ENCODE measurements around the gene MAML3. TPM values are rescaled to one million over a fixed set of nuclear protein-coding genes. Genes with fewer than 3 reads are reported as not detected.

MAML3 gene
- total RNA-seq, 2 donors from 2014 or later, result 29.2 to 32.2 TPM

GRCh38 chr4:139834981-139835391 lies 319.0 kb downstream of the MAML3 start:
- Histone ChIP-seq H3K27ac (ENCODE audit: low read depth, low read length) (no peak overlapping the region), H3K27me3 (ENCODE audit: control insufficient read depth, insufficient read depth, low read length, poor library complexity, severe bottlenecking) (no peaks in the 10 kb centered on the region), H3K4me1 (ENCODE audit: control insufficient read depth, insufficient read depth, low read length) (no peaks in the 10 kb centered on the region), H3K4me3 (ENCODE audit: low read length) (no peak overlapping the region), H3K9ac (ENCODE audit: extremely low read depth, low read length, poor library complexity, severe bottlenecking) (no peak overlapping the region), H3K36me3 (ENCODE audit: control insufficient read depth, insufficient read depth, low read length) (peaks cover 43% of the 10 kb centered on the region), H3K9me3 (ENCODE audit: control insufficient read depth, low read length) (no peaks in the 10 kb centered on the region)
- Mint-ChIP-seq H3K27me3 (ENCODE audit: insufficient read depth) (no peaks in the 10 kb centered on the region), H3K36me3 (ENCODE audit: low read depth) (peaks cover 16% of the 10 kb centered on the region), H3K4me3 (no peak overlapping the region), H3K27ac (no peak overlapping the region), H3K4me1 (peaks cover 47% of the 10 kb centered on the region), H3K9me3 (no peaks in the 10 kb centered on the region)
- TF ChIP-seq, protein P1, sequence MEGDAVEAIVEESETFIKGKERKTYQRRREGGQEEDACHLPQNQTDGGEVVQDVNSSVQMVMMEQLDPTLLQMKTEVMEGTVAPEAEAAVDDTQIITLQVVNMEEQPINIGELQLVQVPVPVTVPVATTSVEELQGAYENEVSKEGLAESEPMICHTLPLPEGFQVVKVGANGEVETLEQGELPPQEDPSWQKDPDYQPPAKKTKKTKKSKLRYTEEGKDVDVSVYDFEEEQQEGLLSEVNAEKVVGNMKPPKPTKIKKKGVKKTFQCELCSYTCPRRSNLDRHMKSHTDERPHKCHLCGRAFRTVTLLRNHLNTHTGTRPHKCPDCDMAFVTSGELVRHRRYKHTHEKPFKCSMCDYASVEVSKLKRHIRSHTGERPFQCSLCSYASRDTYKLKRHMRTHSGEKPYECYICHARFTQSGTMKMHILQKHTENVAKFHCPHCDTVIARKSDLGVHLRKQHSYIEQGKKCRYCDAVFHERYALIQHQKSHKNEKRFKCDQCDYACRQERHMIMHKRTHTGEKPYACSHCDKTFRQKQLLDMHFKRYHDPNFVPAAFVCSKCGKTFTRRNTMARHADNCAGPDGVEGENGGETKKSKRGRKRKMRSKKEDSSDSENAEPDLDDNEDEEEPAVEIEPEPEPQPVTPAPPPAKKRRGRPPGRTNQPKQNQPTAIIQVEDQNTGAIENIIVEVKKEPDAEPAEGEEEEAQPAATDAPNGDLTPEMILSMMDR (conservative IDR thresholded peaks at IDR 0.05), result no peak
- 97 to 100% methylated on average over 1 to 2 of the region's 2 CpGs for WGBS, 2 experiments (ENCODE audit: insufficient coverage in 1 of 2, insufficient read length in 1 of 2)
- DNase-seq, result no peak

DNA sequence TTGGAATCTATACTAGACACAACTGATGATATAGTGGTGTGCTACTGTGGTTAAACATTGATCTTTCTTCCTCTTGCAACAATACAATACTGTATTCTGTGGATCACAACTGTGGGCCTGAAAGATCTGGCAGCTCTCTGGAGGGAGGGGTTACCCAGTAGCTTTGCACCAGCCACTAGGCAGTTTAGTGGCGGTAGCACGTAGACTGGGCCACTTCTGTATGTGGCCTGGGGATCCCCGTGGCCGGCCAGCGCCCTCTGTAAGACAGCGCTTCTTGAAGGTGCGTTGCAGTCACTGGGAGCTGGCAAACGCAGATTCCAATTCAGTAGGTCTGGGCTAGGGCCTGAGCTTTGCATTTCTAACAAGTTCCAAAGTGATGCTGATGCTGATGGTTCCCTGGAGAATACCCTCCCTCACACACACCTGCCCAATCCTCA lies 319.7 kb downstream of the MAML3 start:
- peaks cover 40% of the 10 kb centered on the region for H3K4me1 Mint-ChIP-seq
- no peak overlapping the region for H3K27ac Mint-ChIP-seq
- peaks cover 17% of the 10 kb centered on the region for H3K36me3 Mint-ChIP-seq (ENCODE audit: low read depth)
- Histone ChIP-seq H3K9me3 (ENCODE audit: control insufficient read depth, low read length) (no peaks in the 10 kb centered on the region), H3K36me3 (ENCODE audit: control insufficient read depth, insufficient read depth, low read length) (peaks cover 41% of the 10 kb centered on the region), H3K4me1 (ENCODE audit: control insufficient read depth, insufficient read depth, low read length) (no peaks in the 10 kb centered on the region), H3K4me3 (ENCODE audit: low read length) (no peak overlapping the region), H3K27me3 (ENCODE audit: control insufficient read depth, insufficient read depth, low read length, poor library complexity, severe bottlenecking) (no peaks in the 10 kb centered on the region), H3K9ac (ENCODE audit: extremely low read depth, low read length, poor library complexity, severe bottlenecking) (no peak overlapping the region), H3K27ac (ENCODE audit: low read depth, low read length) (peak overlapping the region; percentile 22)
- peak; percentile 63 for DNase-seq
- H3K4me3 Mint-ChIP-seq, result no peak overlapping the region
- whole genome bisulfite sequencing, 2 experiments (ENCODE audit: insufficient coverage in 1 of 2, insufficient read length in 1 of 2), result 91 to 93% methylated on average over 6 to 8 of the region's 8 CpGs
- no peaks in the 10 kb centered on the region for H3K9me3 Mint-ChIP-seq
- TF ChIP-seq, protein P1 (conservative IDR thresholded peaks at IDR 0.05), result no peak
- no peaks in the 10 kb centered on the region for H3K27me3 Mint-ChIP-seq (ENCODE audit: insufficient read depth)

- 88% methylated on average over 19 to 21 of the region's 21 CpGs for WGBS, 2 experiments (ENCODE audit: insufficient coverage in 1 of 2, insufficient read length in 1 of 2)
- peaks cover 15% of the 10 kb centered on the region for H3K36me3 Mint-ChIP-seq (ENCODE audit: low read depth)
- H3K4me3 Mint-ChIP-seq, result no peak overlapping the region
- Histone ChIP-seq H3K4me3 (ENCODE audit: low read length) (no peak overlapping the region), H3K27ac (ENCODE audit: low read depth, low read length) (peak overlapping the region; percentile 73), H3K4me1 (ENCODE audit: control insufficient read depth, insufficient read depth, low read length) (no peaks in the 10 kb centered on the region), H3K9ac (ENCODE audit: extremely low read depth, low read length, poor library complexity, severe bottlenecking) (no peak overlapping the region), H3K9me3 (ENCODE audit: control insufficient read depth, low read length) (no peaks in the 10 kb centered on the region), H3K27me3 (ENCODE audit: control insufficient read depth, insufficient read depth, low read length, poor library complexity, severe bottlenecking) (no peaks in the 10 kb centered on the region), H3K36me3 (ENCODE audit: control insufficient read depth, insufficient read depth, low read length) (peaks cover 39% of the 10 kb centered on the region)
- DNase-seq, result no peak
- TF ChIP-seq, protein P1 (conservative IDR thresholded peaks at IDR 0.05), result peak; percentile 32
- peaks cover 38% of the 10 kb centered on the region for H3K4me1 Mint-ChIP-seq
- no peak overlapping the region for H3K27ac Mint-ChIP-seq
- no peaks in the 10 kb centered on the region for H3K9me3 Mint-ChIP-seq
- H3K27me3 Mint-ChIP-seq (ENCODE audit: insufficient read depth), result no peaks in the 10 kb centered on the region
Measured at GRCh38 chr4:139833151-139833910, 320.7 kb downstream of the MAML3 start.
